GM19023 (cell line): ENCODE data around the gene SSNA1.

ENCODE experiments used
- ATAC-seq: cut with Tn5 transposase; IDR thresholded peaks from one replicate; pipeline ENCODE4 v1.9.1; 2021; ENCODE audit warnings: mild to moderate bottlenecking, moderate library complexity; ENCODE audit not compliant: unreplicated experiment

The SSNA1 gene

GRCh38 chr9:137181680-137182079, 6.8 kb upstream of the SSNA1 start:
- ATAC-seq, result no peak

- no peak for ATAC-seq
Measured at GRCh38 chr9:137182836-137183235, 5.6 kb upstream of the SSNA1 start.

GRCh38 chr9:137183980-137184595, 4.4 kb upstream of the SSNA1 start:
- no peak for ATAC-seq

GRCh38 chr9:137184881-137185660, 3.4 kb upstream of the SSNA1 start:
- no peak for ATAC-seq

- no peak for ATAC-seq
Measured at GRCh38 chr9:137185921-137186320, 2.6 kb upstream of the SSNA1 start.

GRCh38 chr9:137186385-137186784, 2.1 kb upstream of the SSNA1 start:
- no peak for ATAC-seq

- no peak for ATAC-seq
Measured at GRCh38 chr9:137187386-137187785, 1.1 kb upstream of the SSNA1 start.

- no peak for ATAC-seq
Measured at GRCh38 chr9:137188086-137188489, 388 bp upstream of the SSNA1 start.

GRCh38 chr9:137189297-137190295, 1.1 kb downstream of the SSNA1 start:
- no peak for ATAC-seq

- ATAC-seq, result no peak
Measured at GRCh38 chr9:137190315-137190856, 1.9 kb downstream of the SSNA1 start.

GRCh38 chr9:137191245-137191644, 2.8 kb downstream of the SSNA1 start:
- no peak for ATAC-seq

- no peak for ATAC-seq
Measured at GRCh38 chr9:137191691-137192447, 3.4 kb downstream of the SSNA1 start.

GRCh38 chr9:137192448-137192780, 3.9 kb downstream of the SSNA1 start:
- no peak for ATAC-seq

- ATAC-seq, result no peak
Measured at GRCh38 chr9:137192859-137193258, 4.4 kb downstream of the SSNA1 start.

- ATAC-seq, result no peak
Measured at GRCh38 chr9:137193771-137194170, 5.3 kb downstream of the SSNA1 start.

GRCh38 chr9:137194388-137194787, 5.9 kb downstream of the SSNA1 start:
- no peak for ATAC-seq

- ATAC-seq, result no peak
Measured at GRCh38 chr9:137194909-137195308, 6.4 kb downstream of the SSNA1 start.

- ATAC-seq, result no peak
Measured at GRCh38 chr9:137195525-137196220, 7.2 kb downstream of the SSNA1 start.

GRCh38 chr9:137198051-137198901, 9.8 kb downstream of the SSNA1 start:
- no peak for ATAC-seq
